LNCAP (cell line): Measurements from ENCODE around the gene GLRX5.

Experiments used
- CTCF ChIP-seq: fragments of 450-650 bp; IDR thresholded peaks from 2 replicates; pipeline ENCODE4 v1.5.1; 2017; ENCODE audit warnings: mild to moderate bottlenecking

GLRX5 gene

DNA sequence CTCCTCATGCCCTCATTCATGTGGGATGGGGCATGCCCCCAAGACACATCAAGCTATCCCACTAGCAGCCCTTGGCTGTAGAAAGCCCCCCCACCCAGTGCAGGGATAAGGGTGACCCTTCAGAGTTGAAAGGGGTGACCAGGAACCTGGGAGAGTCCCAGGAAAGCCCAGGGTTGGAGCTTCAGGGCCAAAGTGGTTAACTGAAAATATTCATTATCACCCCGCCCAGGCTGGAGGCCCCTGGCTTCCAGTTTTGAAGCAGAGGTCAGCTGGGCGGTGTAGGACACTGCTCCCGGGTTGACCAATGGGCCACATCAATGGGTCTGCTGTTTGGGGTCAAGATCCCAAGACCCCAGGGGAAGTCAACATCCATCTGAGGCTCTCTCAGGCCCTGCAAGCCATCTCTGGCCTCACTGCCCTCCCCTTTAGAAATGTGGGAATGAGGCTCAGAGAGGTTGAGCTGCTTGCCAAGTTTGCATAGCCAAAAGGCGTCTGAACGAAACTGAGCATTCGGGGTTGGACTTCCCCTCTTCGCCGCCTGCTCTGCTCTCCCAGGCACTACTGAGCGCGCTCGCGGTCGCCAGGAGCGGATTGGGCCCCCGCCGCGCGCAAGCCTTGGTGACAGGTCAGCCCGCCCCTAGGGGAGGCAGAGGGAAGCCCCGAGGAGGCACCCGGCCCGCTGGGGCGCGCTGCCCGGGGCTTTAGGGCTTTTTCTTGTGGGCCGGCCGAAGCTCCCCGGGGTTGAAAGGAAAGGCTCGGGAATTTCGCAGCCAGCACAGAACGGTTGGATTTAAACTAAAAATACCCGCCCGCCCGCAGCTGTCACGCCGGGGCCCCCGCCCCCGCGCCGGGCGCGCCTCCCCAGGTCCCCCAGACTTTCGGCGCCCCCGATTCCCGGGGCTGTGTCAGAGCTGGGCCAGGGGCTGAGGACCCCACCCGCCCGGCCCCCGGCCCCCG is 19.0 kb upstream of the GLRX5 start:
- no peak for TF ChIP-seq CTCF

DNA sequence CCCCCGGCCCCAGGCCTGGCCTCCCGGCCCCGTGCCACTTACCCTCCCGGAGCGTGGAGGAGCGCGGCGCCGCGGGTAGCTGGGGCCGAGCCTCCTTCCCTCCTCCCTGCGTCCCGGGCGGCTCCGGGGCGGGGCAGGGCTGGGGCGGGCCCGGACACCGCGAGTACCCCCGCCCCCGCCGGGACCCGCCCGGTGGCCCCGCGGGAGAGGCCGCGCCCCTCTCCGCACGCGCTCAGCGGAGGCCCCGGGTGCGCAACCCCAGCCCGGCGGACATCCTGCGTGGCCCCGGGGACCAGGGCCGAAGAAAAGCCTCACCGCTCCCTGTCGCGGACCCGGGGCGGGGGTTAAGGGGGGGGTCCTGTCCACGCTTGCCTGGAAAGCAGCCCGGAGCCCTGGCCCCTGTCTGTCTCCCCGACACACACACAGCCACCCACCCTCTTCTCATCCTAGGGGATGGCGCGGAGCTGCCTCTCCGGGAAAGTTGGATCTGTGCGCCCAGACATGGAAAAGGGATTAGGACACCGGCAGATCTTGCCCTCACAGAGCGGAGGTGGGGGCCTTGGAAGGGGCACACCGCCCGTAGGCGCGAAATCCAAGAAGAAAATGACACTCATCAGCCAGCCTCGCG is 18.2 kb upstream of the GLRX5 start, which contains the start of gene SYNE3:
Gene SYNE3, minus strand, starts transcription at position 97 of the 628 bp plus-strand sequence. CDS start 40,829 bp downstream, outside the sequence.
- no peak for TF ChIP-seq CTCF

DNA sequence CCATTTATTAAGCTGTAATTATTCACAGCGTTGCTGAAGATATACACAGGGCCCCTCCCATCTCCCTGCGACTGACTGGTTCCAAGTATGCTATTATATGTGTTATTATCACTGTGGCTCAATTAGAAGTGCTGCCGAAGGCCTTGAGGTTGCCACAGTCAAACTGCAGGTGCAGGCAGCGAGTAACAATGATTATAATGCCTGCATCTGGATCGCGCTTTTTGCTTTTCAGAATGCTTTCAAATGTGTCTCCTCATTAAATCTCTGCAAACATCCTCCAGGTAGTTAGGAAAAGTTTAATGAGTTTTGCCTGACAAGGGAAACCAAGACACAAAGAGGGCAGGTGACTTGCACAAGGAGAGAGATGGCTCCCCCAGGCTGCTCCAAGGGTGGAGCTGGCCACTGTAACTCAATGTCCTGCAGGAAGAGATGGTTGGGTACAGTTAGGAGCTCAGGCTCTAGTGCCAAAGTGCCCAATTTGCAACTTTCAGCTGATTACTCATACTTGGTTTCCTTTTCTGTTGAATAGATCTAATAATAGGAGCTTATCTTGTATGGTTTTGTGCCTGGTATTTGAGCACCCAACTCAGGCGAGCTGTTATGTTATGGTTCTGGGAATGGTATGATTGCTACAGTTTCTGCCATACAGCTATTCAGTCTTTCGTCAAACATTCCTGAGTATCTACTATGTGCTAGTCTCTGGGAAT is 16.7 kb upstream of the GLRX5 start:
- TF ChIP-seq CTCF: no peak

GRCh38 chr14:95519699-95520098 is 15.2 kb upstream of the GLRX5 start:
- no peak for TF ChIP-seq CTCF

GRCh38 chr14:95520346-95520745 is 14.5 kb upstream of the GLRX5 start:
- no peak for TF ChIP-seq CTCF

- no peak for TF ChIP-seq CTCF
Observed at GRCh38 chr14:95521001-95521400, 13.8 kb upstream of the GLRX5 start.

DNA sequence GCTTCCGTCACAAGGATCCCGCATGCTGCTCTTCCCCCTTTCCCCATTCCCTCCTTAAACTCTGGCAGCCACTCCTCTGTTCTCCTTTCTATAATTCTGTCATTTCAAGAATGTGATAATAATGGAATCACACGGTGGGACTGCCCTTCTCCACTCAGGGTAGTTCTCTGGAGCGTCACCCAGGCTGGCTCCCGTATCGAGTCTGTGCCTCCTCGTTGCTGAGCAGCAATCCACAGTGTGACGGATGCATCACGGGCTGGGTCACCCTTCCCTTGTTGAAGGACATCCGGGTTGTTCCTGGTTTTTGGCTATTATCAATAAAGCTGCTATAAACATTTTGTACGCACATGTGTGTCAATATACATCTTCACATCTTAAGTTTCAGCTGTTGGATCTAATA is 12.7 kb upstream of the GLRX5 start:
- no peak for TF ChIP-seq CTCF
